CD14-positive monocyte (primary cell): ENCODE data around the gene MYH10. TPM values are rescaled to one million over a fixed set of nuclear protein-coding genes. Genes with fewer than 3 reads are reported as not detected.

ENCODE experiments used
- DNase-seq, 3 donors: peaks; one replicate each; pipeline ENCODE4 v3.0.0-alpha.2; 2011 to 2022
- H2AFZ ChIP-seq: 2 replicates; pipeline ENCODE4 v1.6.0; 2012; ENCODE audit warnings: mild to moderate bottlenecking, low read depth, low read length, inconsistent platforms; ENCODE audit not compliant: insufficient read depth, poor library complexity, severe bottlenecking
- H3K27ac ChIP-seq, 2 donors: 1 replicate in 1 of 2; 2 replicates in 1 of 2; pipeline ENCODE4 v1.5.1; 2012 to 2013; ENCODE audit warnings: low read length in 2 of 2, control low read depth in 1 of 2, inconsistent platforms in 1 of 2, low read depth in 1 of 2, mild to moderate bottlenecking in 1 of 2
- H3K27me3 ChIP-seq, 2 donors: one replicate each; pipeline versions ENCODE4 v1.6.0 to v1.6.1; 2011 to 2013; ENCODE audit warnings: low read length in 2 of 2; ENCODE audit not compliant: control insufficient read depth in 2 of 2, insufficient read depth in 2 of 2
- H3K36me3 ChIP-seq, 2 donors: replicated peaks in 1 of 2; 1 replicate in 1 of 2; 2 replicates in 1 of 2; pipeline versions ENCODE4 v1.5.1 to v1.6.1; 2012 to 2013; ENCODE audit warnings: low read length in 2 of 2, control low read depth in 1 of 2, inconsistent platforms in 1 of 2, mild to moderate bottlenecking in 1 of 2; ENCODE audit not compliant: insufficient read depth in 2 of 2, control insufficient read depth in 1 of 2
- H3K4me1 ChIP-seq, 2 donors: 1 replicate in 1 of 2; 2 replicates in 1 of 2; pipeline versions ENCODE4 v1.5.1 to v1.6.1; 2012 to 2013; ENCODE audit warnings: low read length in 2 of 2, control low read depth in 1 of 2, inconsistent platforms in 1 of 2, mild to moderate bottlenecking in 1 of 2, moderate library complexity in 1 of 2; ENCODE audit not compliant: insufficient read depth in 2 of 2, control insufficient read depth in 1 of 2
- H3K4me2 ChIP-seq: replicated peaks from 2 replicates; pipeline ENCODE3; 2012; ENCODE audit warnings: low read length, moderate library complexity, mild to moderate bottlenecking; ENCODE audit not compliant: poor library complexity, severe bottlenecking; ENCODE audit errors: extremely low read depth
- H3K4me3 ChIP-seq, 3 experiments: fragments of 200-600 bp in 1 of 3; sonication (generic) in 1 of 3; replicated peaks in 1 of 3; 1 replicate in 2 of 3; 2 replicates in 1 of 3; pipeline ENCODE4 v1.5.1; 2011 to 2013; ENCODE audit warnings: low read length in 3 of 3, mild to moderate bottlenecking in 3 of 3, control low read depth in 2 of 3, low read depth in 2 of 3, inconsistent platforms in 1 of 3, moderate library complexity in 1 of 3
- H3K79me2 ChIP-seq: 2 replicates; pipeline ENCODE4 v1.6.0; 2012; ENCODE audit warnings: mild to moderate bottlenecking, control low read depth, inconsistent platforms, low read length, moderate library complexity; ENCODE audit not compliant: insufficient read depth
- H3K9ac ChIP-seq: 2 replicates; pipeline ENCODE4 v1.6.0; 2017; ENCODE audit warnings: low read length, mild to moderate bottlenecking; ENCODE audit not compliant: insufficient read depth, poor library complexity, severe bottlenecking
- H3K9me3 ChIP-seq, 2 donors: replicated peaks in 1 of 2; 1 replicate in 1 of 2; 2 replicates in 1 of 2; pipeline versions ENCODE4 v1.5.1 to v1.6.1; 2012 to 2013; ENCODE audit warnings: low read length in 2 of 2, control low read depth in 1 of 2; ENCODE audit not compliant: control insufficient read depth in 1 of 2, insufficient read depth in 1 of 2
- H4K20me1 ChIP-seq: 2 replicates; pipeline ENCODE4 v1.6.0; 2012; ENCODE audit warnings: mild to moderate bottlenecking, low read length, control low read depth, moderate library complexity; ENCODE audit not compliant: insufficient read depth
- H3K27ac Mint-ChIP-seq, 7 donors: one replicate each; pipeline ENCODE4 v1.8.0; 2020; ENCODE audit warnings: mild to moderate bottlenecking in 7 of 7, mixed read lengths in 7 of 7, moderate library complexity in 6 of 7, inconsistent platforms in 2 of 7
- H3K27me3 Mint-ChIP-seq, 3 donors: one replicate each; pipeline ENCODE4 v1.8.0; 2021 to 2022; ENCODE audit warnings: low read depth in 3 of 3, mild to moderate bottlenecking in 3 of 3, mixed read lengths in 3 of 3, moderate library complexity in 3 of 3, inconsistent platforms in 1 of 3
- H3K36me3 Mint-ChIP-seq, 2 donors: one replicate each; pipeline ENCODE4 v1.8.0; 2020; ENCODE audit warnings: mixed read lengths in 2 of 2, inconsistent platforms in 1 of 2, mild to moderate bottlenecking in 1 of 2
- H3K4me1 Mint-ChIP-seq: one replicate; pipeline ENCODE4 v1.8.0; 2020; ENCODE audit warnings: mild to moderate bottlenecking, mixed read lengths
- H3K4me3 Mint-ChIP-seq, 2 donors: one replicate each; pipeline ENCODE4 v1.8.0; 2020; ENCODE audit warnings: mild to moderate bottlenecking in 2 of 2, mixed read lengths in 2 of 2, moderate library complexity in 1 of 2
- H3K9me3 Mint-ChIP-seq, 7 donors: one replicate each; pipeline ENCODE4 v1.8.0; 2020 to 2022; ENCODE audit warnings: mixed read lengths in 7 of 7, mild to moderate bottlenecking in 6 of 7, moderate library complexity in 6 of 7, inconsistent platforms in 2 of 7
- WGBS: methylation state at CpG from one replicate; pipeline ENCODE4 v1.1.5; 2013; ENCODE audit warnings: missing lambda C conversion rate; ENCODE audit not compliant: insufficient coverage; 5-methylcytosine and 5-hydroxymethylcytosine counted together
- intact Hi-C, 2 donors: fragments of 100-400 bp; cut with micrococcal nuclease; formaldehyde crosslinking; loops; one replicate each; pipeline versions ENCODE4 v1.15.0 to v1.15.1; 2023
- polyA plus RNA-seq, 3 donors: library from polyadenylated mRNA; depleted of rRNA in 1 of 3; unstranded in 2 of 3; stranded (reverse) in 1 of 3; fragments of 300-500 nt in 2 of 3; fragments of >200 nt in 1 of 3; fragmentation: Illumina TruSeq in 2 of 3; gene quantifications; 1 replicate in 2 of 3; 2 replicates in 1 of 3; pipeline ENCODE4 v1.2.3, GENCODE V29; 2012 to 2021
- TF ChIP-seq, protein P1 (sequence below): fragments of 200-600 bp; IDR thresholded peaks from one replicate; pipeline ENCODE4 v1.8.0; 2022; ENCODE audit warnings: antibody characterized with exemption, mild to moderate bottlenecking

MYH10 gene
- polyA plus RNA-seq, 3 donors = 0.42 to 0.65 TPM; not detected in 1

DNA sequence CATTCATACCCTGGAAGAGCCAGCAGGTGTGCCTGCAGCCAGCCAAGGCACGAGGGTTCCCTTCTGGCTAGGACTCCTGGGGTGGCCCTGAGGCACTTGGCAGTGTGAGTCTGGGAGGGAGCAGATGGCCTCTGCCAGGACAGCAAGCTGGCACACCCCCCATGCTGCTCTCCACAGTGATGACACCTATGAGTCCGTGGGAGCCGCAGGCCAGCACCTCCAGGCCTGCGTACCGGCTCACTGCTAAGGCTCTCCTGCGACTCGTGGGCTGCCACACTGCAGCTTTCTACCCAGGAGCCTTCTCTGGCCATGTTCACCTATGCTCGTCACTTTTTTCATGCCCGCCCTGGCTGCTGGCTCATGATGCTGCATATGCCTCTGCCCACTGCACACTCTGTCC is 126.7 kb downstream of the MYH10 start:
- Histone ChIP-seq H3K9ac (no peak overlapping the region), H3K4me2 (no peak overlapping the region), H3K79me2 (no peaks in the 10 kb centered on the region), H3K9me3 (no peaks in the 10 kb centered on the region), H3K27ac (no peak overlapping the region), H3K4me3 (no peak overlapping the region), H3K4me1 (no peaks in the 10 kb centered on the region), H2AFZ (no peak overlapping the region), H3K36me3 (no peaks in the 10 kb centered on the region), H4K20me1 (no peaks in the 10 kb centered on the region), H3K27me3 (no peaks in the 10 kb centered on the region)
- Mint-ChIP-seq H3K9me3 (peaks cover 0 to 3% (median 0%) of the 10 kb centered on the region in 7 donors), H3K27me3 (peaks cover 0 to 1% (median 0%) of the 10 kb centered on the region in 3 donors), H3K27ac (no peak overlapping the region), H3K4me1 (no peaks in the 10 kb centered on the region), H3K36me3 (no peaks in the 10 kb centered on the region), H3K4me3 (no peak overlapping the region)
- intact Hi-C loops = no loop called here
- TF ChIP-seq, protein P1, sequence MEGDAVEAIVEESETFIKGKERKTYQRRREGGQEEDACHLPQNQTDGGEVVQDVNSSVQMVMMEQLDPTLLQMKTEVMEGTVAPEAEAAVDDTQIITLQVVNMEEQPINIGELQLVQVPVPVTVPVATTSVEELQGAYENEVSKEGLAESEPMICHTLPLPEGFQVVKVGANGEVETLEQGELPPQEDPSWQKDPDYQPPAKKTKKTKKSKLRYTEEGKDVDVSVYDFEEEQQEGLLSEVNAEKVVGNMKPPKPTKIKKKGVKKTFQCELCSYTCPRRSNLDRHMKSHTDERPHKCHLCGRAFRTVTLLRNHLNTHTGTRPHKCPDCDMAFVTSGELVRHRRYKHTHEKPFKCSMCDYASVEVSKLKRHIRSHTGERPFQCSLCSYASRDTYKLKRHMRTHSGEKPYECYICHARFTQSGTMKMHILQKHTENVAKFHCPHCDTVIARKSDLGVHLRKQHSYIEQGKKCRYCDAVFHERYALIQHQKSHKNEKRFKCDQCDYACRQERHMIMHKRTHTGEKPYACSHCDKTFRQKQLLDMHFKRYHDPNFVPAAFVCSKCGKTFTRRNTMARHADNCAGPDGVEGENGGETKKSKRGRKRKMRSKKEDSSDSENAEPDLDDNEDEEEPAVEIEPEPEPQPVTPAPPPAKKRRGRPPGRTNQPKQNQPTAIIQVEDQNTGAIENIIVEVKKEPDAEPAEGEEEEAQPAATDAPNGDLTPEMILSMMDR = no peak
- 88% methylated on average over 8 of the region's 9 CpGs for WGBS
- no peak for DNase-seq

DNA sequence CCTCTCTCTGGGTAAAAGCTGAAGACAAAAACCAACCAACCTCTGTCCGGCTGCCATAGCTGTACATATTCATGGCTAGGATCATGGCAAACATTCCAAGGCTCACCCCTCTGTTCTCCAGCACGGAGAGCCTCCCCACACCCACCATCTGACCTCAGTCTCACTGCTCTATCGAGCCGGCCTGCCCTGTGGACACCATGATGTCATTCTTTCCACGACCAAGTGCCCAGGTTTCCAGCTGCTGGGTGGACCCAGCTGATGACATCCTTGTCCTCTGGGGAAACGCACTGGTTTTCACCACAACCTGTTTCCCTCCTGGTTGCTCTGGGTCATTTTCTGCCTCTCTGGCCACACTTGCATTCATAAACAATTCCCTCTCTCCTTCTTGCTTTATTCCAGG is 127.2 kb downstream of the MYH10 start:
- Histone ChIP-seq H3K79me2 (no peaks in the 10 kb centered on the region), H3K4me3 (no peak overlapping the region), H3K36me3 (no peaks in the 10 kb centered on the region), H3K9ac (no peak overlapping the region), H3K4me2 (no peak overlapping the region), H2AFZ (no peak overlapping the region), H3K27ac (no peak overlapping the region), H3K4me1 (no peaks in the 10 kb centered on the region), H3K9me3 (no peaks in the 10 kb centered on the region), H3K27me3 (no peaks in the 10 kb centered on the region), H4K20me1 (no peaks in the 10 kb centered on the region)
- Mint-ChIP-seq H3K27me3 (peaks cover 0 to 1% (median 0%) of the 10 kb centered on the region in 3 donors), H3K27ac (no peak overlapping the region), H3K4me1 (no peaks in the 10 kb centered on the region), H3K36me3 (no peaks in the 10 kb centered on the region), H3K9me3 (peaks cover 0 to 3% (median 0%) of the 10 kb centered on the region in 7 donors), H3K4me3 (no peak overlapping the region)
- TF ChIP-seq, protein P1 = no peak
- no peak for DNase-seq
- intact Hi-C loops = no loop called here
- WGBS = 94% methylated on average over 6 of the region's 6 CpGs
